GM19043 (cell line): ENCODE results near the gene TMEM106B.
"Not testable (repeated sequence)": the region's sequence is repeated elsewhere in the genome, so short reads cannot be mapped to it uniquely, and the experiment has no call there.

ENCODE experiments used
- ATAC-seq: cut with Tn5 transposase; IDR thresholded peaks from one replicate; pipeline ENCODE4 v1.9.1; 2021; ENCODE audit warnings: low read depth; ENCODE audit not compliant: unreplicated experiment

The TMEM106B gene

GRCh38 chr7:12211054-12211710, at the start of gene TMEM106B:
TSS of gene TMEM106B (plus strand) at chr7:12211294. CDS start at chr7:12214811, 3,517 bp downstream.
- peak; percentile 92 for ATAC-seq

GRCh38 chr7:12162415-12163113, 48.5 kb upstream of the TMEM106B start:
- no peak for ATAC-seq

GRCh38 chr7:12168065-12168464, 43.0 kb upstream of the TMEM106B start:
- not testable (repeated sequence) for ATAC-seq

GRCh38 chr7:12169981-12170820, 40.9 kb upstream of the TMEM106B start:
- ATAC-seq, result not testable (repeated sequence)

GRCh38 chr7:12173671-12174070, 37.4 kb upstream of the TMEM106B start:
- ATAC-seq, result no peak

- ATAC-seq, result no peak
Observed at GRCh38 chr7:12174931-12175330, 36.2 kb upstream of the TMEM106B start.

- ATAC-seq, result no peak
Observed at GRCh38 chr7:12178317-12178716, 32.8 kb upstream of the TMEM106B start.

- no peak for ATAC-seq
Observed at GRCh38 chr7:12194426-12194825, 16.7 kb upstream of the TMEM106B start.

- ATAC-seq, result no peak
Observed at GRCh38 chr7:12196386-12196785, 14.7 kb upstream of the TMEM106B start.

- no peak for ATAC-seq
Observed at GRCh38 chr7:12199363-12199762, 11.7 kb upstream of the TMEM106B start.

GRCh38 chr7:12207046-12207445, 4.0 kb upstream of the TMEM106B start:
- no peak for ATAC-seq

- ATAC-seq, result no peak
Observed at GRCh38 chr7:12209221-12209620, 1.9 kb upstream of the TMEM106B start.

- ATAC-seq, result peak; percentile 38
Observed at GRCh38 chr7:12210179-12211053, 678 bp upstream of the TMEM106B start.

- no peak for ATAC-seq
Observed at GRCh38 chr7:12211711-12212485, 804 bp downstream of the TMEM106B start.

- no peak for ATAC-seq
Observed at GRCh38 chr7:12217311-12217710, 6.2 kb downstream of the TMEM106B start.

GRCh38 chr7:12220389-12221046, 9.4 kb downstream of the TMEM106B start:
- no peak for ATAC-seq

GRCh38 chr7:12221414-12221813, 10.3 kb downstream of the TMEM106B start:
- no peak for ATAC-seq

- peak; percentile 83 for ATAC-seq
Observed at GRCh38 chr7:12222889-12223579, 11.9 kb downstream of the TMEM106B start.
